ENCODE measurements around the gene RAPGEF5. TPM values are rescaled to one million over a fixed set of nuclear protein-coding genes. Genes with fewer than 3 reads are reported as not detected.

The RAPGEF5 gene
- total and polyA plus RNA-seq, 2 experiments from 2014 or later, result 0.21 TPM; not detected in 1

GRCh38 chr7:22300839-22301238 is 56.1 kb downstream of the RAPGEF5 start:
- H3K27ac ChIP-seq, result no peak overlapping the region
- no peaks in the 10 kb centered on the region for H3K9me3 ChIP-seq (ENCODE audit: low read depth)

GRCh38 chr7:22296916-22297315 is 60.0 kb downstream of the RAPGEF5 start:
- Histone ChIP-seq H3K4me1 (ENCODE audit: low read depth) (peaks cover 5% of the 10 kb centered on the region), H3K4me3 (no peak overlapping the region), H3K36me3 (no peaks in the 10 kb centered on the region), H3K9me3 (ENCODE audit: low read depth) (no peaks in the 10 kb centered on the region), H3K27ac (no peak overlapping the region), H3K27me3 (no peaks in the 10 kb centered on the region)
- no peak for DNase-seq (ENCODE audit: low read depth in 1 of 2, low spot score in 1 of 2)
- TF ChIP-seq, protein P1, sequence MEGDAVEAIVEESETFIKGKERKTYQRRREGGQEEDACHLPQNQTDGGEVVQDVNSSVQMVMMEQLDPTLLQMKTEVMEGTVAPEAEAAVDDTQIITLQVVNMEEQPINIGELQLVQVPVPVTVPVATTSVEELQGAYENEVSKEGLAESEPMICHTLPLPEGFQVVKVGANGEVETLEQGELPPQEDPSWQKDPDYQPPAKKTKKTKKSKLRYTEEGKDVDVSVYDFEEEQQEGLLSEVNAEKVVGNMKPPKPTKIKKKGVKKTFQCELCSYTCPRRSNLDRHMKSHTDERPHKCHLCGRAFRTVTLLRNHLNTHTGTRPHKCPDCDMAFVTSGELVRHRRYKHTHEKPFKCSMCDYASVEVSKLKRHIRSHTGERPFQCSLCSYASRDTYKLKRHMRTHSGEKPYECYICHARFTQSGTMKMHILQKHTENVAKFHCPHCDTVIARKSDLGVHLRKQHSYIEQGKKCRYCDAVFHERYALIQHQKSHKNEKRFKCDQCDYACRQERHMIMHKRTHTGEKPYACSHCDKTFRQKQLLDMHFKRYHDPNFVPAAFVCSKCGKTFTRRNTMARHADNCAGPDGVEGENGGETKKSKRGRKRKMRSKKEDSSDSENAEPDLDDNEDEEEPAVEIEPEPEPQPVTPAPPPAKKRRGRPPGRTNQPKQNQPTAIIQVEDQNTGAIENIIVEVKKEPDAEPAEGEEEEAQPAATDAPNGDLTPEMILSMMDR (IDR thresholded peaks at IDR 0.05; ENCODE audit: low read depth, low read length), result peak; percentile 15

More at GRCh38 chr7:22300839-22301238, 56.1 kb downstream of the RAPGEF5 start:
- Histone ChIP-seq H3K27me3 (no peaks in the 10 kb centered on the region), H3K4me3 (no peak overlapping the region), H3K36me3 (no peaks in the 10 kb centered on the region), H3K4me1 (ENCODE audit: low read depth) (peaks cover 5% of the 10 kb centered on the region)
- TF ChIP-seq, protein P1 (IDR thresholded peaks at IDR 0.05; ENCODE audit: low read depth, low read length), result no peak
- DNase-seq (ENCODE audit: low read depth in 1 of 2, low spot score in 1 of 2), result no peak

DNA sequence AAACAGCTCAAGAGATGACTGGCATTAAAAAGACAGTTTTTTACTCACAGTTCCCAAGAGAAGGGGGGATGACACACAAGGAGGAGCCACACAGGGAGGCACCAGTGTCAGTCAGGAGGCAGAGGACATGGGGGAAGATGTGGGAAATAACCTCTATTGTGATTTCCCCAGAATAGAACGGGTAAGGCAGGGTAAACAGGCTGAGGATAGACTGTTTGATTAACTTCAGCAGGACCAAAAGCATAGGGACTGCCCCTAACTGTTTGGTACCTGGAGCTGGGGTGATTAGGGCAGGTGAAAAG is 60.7 kb downstream of the RAPGEF5 start:
- no peak for DNase-seq (ENCODE audit: low read depth in 1 of 2, low spot score in 1 of 2)
- Histone ChIP-seq H3K4me3 (no peak overlapping the region), H3K36me3 (no peaks in the 10 kb centered on the region), H3K27me3 (no peaks in the 10 kb centered on the region), H3K4me1 (ENCODE audit: low read depth) (peaks cover 5% of the 10 kb centered on the region), H3K27ac (no peak overlapping the region), H3K9me3 (ENCODE audit: low read depth) (no peaks in the 10 kb centered on the region)
- TF ChIP-seq, protein P1 (IDR thresholded peaks at IDR 0.05; ENCODE audit: low read depth, low read length), result no peak

- Histone ChIP-seq H3K36me3 (no peaks in the 10 kb centered on the region), H3K4me1 (ENCODE audit: low read depth) (peaks cover 5% of the 10 kb centered on the region), H3K27ac (no peak overlapping the region), H3K27me3 (no peaks in the 10 kb centered on the region), H3K9me3 (ENCODE audit: low read depth) (no peaks in the 10 kb centered on the region), H3K4me3 (no peak overlapping the region)
- TF ChIP-seq, protein P1 (IDR thresholded peaks at IDR 0.05; ENCODE audit: low read depth, low read length), result no peak
- DNase-seq (ENCODE audit: low read depth in 1 of 2, low spot score in 1 of 2), result peak in 1 of 2 donors; percentile 8
Observed at GRCh38 chr7:22295402-22296264, 61.3 kb downstream of the RAPGEF5 start.

- H3K36me3 ChIP-seq, result no peaks in the 10 kb centered on the region
- no peaks in the 10 kb centered on the region for H3K27me3 ChIP-seq
- no peaks in the 10 kb centered on the region for H3K9me3 ChIP-seq (ENCODE audit: low read depth)
- peaks cover 5% of the 10 kb centered on the region for H3K4me1 ChIP-seq (ENCODE audit: low read depth)
- H3K27ac ChIP-seq, result no peak overlapping the region
- TF ChIP-seq, protein P1 (IDR thresholded peaks at IDR 0.05; ENCODE audit: low read depth, low read length), result no peak
- no peak for DNase-seq (ENCODE audit: low read depth in 1 of 2, low spot score in 1 of 2)
- no peak overlapping the region for H3K4me3 ChIP-seq
Observed at GRCh38 chr7:22292531-22292930, 64.4 kb downstream of the RAPGEF5 start.

All from cardiac muscle cell (in vitro differentiated cells and primary cell).